HG02884 (cell line): ENCODE measurements around the gene DMRTC1.
"Not testable (repeated sequence)": the region's sequence is repeated elsewhere in the genome, so short reads cannot be mapped to it uniquely, and the experiment has no call there.

ENCODE experiments used
- ATAC-seq: cut with Tn5 transposase; IDR thresholded peaks from one replicate; pipeline ENCODE4 v1.9.1; 2021; ENCODE audit warnings: mild to moderate bottlenecking, moderate library complexity; ENCODE audit not compliant: unreplicated experiment

DMRTC1 gene, protein sequence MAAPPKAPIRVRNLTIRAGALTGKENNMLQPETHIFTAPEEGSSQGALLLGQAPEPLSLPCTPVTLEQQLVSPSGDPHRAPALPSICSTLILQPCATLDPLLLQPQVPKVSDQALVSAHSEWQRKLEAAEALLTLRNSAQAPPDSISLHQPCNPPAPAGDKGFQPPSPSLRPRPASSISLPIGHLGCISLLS

DNA sequence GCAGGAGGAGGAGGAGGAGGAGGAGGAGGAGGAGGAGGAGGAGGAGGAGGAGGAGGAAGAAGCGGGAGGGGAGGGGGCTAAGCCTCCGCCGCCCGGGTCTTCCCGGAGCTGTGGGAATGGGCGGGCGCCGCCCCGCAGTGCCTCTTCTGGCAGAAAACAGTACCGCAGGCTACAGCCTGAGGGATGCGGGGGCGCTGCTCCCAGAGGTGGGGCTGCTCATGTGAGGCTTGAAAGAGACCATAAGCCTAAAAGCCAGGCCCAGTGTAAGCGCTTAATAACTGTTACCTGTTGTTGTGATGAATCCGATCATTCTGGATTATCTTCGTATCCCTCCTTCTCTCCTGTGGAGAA lies at the start of gene DMRTC1:
DMRTC1 (minus strand) TSS at position 19 of the 351 bp plus-strand sequence. CDS start 68,143 bp downstream, outside the sequence.
- ATAC-seq = peak; percentile 77

DNA sequence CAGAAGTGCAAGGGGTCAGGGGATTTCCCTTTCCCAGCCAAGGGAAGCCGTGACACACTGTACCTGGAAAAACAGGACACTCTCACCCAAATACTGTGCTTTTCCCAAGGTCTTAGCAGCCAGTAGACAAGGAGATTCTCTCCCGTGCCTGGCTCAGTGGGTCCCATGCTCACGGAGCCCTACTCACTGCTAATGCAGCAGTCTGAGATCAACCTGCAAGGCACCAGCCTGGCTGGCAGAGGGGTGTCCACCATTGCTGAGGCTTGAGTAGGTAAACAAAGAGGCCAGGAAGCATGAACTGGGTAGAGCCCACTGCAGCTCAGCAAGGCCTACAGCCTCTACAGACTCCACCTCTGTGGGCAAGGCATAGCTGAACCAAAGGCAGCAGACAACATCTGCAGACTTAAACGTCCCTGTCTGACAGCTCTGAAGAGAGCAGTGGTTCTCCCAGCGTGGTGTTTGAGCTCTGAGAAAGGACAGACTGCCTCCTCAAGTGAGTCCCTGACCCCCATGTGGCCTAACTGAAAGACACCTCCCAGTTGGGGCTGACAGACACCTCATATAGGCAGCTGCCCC lies 37.3 kb upstream of the DMRTC1 start:
- not testable (repeated sequence) for ATAC-seq

DNA sequence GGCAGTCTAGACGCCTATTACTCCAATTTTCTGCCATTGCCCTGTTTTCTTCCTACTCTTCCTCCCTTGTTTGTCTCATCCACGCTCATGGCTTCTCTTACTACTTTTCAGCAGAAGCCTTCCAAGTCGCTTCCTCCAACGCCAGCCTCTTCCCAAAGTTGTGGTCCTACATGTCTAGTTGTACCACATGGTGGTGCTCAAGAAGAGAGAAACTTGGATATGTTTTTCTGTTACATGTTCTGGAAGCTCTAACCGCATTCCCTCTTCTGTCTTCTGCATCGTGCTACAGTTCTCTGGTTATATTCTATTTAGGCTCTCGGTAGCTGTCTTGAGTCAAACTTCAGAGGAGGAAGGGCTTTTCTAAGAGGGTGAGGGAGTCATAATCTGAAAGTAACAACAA lies 31.2 kb upstream of the DMRTC1 start:
- not testable (repeated sequence) for ATAC-seq

DNA sequence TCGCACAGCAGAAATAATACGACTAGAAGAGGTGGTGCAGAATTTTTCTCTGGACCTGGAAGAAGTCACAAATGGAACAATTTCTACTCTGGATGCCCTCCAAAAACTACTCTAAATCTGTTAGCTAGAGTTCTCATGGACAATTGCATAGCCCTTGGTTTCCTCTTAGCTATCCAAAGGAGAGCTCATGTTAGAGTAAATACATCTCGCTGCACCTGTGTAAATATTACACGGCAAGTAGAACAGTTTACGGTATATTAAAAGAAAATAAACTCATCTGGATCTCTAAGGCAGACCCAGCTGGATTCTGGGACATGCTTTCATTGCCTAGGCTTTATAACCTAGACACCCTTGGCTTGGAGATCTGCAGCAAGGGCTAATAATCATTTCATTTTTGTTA lies 28.2 kb upstream of the DMRTC1 start:
- ATAC-seq = not testable (repeated sequence)

DNA sequence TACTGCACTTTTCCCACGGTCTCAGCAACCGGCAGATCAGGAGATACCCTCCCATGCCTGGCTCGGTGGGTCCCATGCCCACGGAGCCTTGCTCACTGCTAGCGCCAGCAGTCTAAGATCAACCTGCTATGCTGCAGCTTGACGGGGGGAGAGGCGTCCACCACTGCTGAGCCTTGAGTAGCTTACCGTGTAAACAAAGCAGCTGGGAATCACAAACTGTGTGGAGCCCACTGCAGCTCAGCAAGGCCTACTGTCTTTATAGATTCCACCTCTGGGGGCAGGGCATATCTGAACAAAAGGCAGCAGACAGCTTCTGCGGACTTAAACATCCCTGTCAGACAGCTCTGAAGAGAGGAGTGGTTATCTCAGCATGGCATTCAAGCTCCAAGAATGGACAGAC lies 16.3 kb upstream of the DMRTC1 start:
- not testable (repeated sequence) for ATAC-seq

DNA sequence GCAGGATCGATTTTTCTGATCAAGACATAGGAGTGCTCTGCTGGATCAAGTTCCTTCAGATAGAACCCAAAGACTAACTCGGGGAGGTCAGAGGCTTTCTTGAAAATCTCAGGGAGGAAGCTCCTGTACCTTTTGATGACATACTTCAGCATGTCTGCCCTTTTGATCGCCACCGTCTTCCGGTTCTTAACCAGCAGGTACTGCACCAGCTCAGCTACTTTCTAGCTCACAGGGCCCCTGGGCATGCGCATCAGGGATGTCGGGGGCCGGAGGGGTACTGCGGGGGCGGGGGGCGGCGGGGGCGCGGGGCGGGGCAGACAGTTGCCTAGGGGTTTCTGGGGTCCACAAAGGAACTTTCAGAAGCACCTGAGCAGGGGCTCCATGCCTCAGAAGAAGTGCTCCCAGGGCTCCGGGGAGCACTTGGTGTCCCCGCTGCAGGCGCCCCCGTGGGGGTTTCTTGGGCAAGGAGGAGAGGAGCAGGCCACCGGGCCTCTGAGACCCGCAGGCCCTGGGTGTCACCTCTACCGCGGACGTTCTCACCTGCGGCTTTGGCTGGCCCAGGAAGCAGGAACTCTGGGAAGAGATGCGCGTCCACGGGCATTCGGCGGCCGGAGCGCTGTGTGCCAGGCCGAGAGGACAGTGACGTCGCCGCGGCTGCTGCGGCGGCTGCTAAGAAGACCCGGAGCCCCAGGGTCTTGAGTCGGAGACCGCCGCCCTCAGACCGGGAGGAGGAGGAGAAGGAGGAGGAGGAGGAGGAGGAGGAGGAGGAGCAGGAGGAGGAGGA lies 410 bp downstream of the DMRTC1 start:
- peak; percentile 75 for ATAC-seq

DNA sequence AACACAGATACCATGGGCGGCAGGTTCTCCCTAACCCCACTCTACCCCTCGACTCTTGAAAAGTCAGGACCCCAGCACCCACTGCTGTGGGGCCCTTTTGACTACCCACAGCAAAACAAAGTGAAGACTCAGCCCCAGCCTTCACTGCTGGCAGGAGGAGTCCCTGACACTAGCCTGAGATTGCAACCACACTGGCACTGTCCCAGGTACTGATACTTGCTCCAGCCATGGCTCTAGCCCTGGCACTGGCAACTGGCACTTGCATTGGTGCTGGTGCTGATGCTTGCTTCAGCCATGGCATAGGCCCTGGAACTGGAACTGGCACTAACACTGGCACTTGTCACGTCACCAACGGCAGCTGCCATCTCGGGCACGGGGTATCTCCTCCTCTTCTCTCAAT lies 1.4 kb downstream of the DMRTC1 start:
- ATAC-seq = not testable (repeated sequence)

DNA sequence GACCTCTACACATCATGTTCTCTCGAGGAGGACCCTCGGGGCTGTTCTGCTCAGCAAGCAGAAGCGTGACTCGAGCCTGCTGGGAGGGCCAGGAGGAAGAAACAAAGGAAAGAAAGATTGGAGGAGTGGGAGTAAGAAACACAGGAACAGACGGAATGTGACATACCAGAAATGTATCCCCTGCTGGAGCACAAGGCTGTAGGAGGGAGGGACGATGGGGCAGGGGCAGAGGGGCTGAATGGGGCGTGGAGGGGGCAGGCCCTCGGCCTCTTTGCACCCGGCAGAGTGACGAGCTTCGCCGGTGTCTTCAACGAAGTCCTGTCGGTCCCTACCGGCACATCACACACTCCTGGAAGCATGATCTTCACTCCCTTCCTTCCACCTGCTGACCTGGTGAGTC lies 5.7 kb downstream of the DMRTC1 start, which contains the start of gene FAM236A:
FAM236A (plus strand) TSS at position 301 of the 400 bp plus-strand sequence; CDS start at position 358, 57 bp downstream.
- not testable (repeated sequence) for ATAC-seq

DNA sequence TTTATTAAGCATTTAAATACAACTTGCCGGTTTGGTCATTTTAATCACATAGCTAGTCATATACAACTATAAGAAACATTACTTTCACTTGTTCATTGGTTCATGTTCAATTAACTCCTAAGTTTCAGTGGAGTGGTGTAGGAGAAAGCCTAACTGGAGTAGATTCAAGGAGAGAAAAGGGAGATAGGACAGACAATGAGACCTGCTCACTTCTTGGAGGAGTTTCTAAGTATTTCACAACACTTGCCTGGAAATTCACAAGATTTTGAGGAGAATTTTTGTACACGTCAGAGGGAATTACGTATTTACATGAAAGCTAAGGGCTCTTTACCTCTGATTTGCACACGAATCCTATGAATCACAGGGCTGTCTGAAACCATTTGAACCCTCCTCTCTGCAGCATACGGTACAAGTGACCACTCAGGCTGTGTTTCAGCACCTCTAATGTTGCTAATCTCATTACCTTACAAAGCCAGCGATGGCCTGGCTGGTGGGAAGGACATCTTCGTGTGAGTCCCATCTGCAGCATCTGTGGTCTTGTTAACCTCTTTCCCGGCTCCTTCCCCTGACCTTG lies 6.7 kb downstream of the DMRTC1 start:
- not testable (repeated sequence) for ATAC-seq

DNA sequence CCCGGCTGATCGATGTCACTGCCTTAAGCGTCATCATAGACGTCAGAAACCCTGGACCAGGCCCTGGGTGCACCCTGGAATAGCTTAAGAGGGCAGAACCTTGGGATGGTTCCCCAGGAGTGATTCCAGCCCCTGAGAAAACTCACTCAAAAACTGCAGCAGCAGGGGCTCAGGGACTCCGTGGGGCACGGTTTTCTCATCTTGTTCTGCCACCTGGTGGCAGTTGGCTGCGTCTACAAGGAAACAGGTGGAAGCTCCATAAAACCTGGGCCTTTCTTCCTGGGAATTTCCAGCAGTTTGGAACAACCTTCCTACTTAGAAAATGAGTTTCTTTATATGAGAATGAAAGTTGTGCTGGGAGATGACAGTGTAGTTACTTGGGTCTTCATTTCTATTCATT lies 7.2 kb downstream of the DMRTC1 start:
- ATAC-seq = not testable (repeated sequence)

DNA sequence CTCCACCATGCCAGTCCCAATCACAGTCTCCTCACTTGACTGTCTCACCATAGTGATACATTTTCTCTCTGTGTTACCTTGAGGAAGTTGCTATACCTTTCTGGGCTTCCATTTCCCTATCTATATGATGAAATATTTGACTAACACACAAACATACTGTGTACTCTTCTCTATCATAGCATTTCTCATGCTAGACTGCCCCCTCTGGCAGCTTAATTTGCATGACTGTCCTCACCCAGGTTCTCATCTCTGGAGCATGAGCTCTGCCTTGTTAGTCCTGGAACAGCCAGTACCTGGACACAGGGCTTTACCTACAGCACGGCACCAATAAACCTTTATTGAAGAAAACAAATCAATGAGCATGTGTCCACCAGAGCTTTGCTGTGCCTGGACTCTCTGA lies 11.4 kb downstream of the DMRTC1 start:
- ATAC-seq = not testable (repeated sequence)

DNA sequence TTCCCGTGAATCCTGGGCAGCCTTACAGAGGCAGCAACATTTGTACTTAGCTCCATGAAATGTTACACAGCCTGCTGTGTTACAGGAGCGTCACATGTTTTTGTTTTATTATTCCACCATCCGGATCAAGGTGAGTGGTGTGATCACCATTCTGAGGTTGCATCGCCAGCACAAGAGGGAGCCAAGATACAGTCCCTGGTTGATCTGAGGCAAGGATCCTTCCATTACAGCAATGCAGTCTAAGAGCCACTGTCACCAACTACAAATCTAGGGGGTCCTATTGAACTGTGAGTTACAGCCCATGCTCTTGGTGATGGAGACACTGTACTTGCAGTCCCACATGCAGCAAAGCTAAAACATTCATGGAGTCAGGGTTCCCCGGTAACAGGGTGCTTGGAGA lies 27.5 kb downstream of the DMRTC1 start:
- ATAC-seq = not testable (repeated sequence)

DNA sequence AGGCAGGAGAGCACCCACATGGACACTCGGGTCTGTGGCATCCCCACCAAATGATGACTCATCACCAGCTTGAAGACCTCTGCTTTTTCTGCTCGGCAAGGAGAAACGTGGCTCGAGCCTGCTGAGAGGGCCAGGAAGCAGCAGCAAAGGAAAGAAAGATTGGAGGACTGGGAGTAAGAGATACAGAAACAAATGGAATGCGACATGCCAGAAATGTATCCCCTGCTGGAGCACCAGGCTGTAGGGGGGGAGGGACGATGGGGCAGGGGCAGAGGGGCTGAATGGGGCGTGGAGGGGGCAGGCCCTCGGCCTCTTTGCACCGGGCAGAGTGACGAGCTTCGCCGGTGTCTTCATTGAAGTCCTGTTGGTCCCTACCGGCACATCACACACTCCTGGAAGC lies 31.3 kb downstream of the DMRTC1 start, which contains the start of gene FAM236C:
FAM236C (plus strand) TSS at position 301 of the 400 bp plus-strand sequence. CDS start 100 bp downstream, outside the sequence.
- ATAC-seq = not testable (repeated sequence)

DNA sequence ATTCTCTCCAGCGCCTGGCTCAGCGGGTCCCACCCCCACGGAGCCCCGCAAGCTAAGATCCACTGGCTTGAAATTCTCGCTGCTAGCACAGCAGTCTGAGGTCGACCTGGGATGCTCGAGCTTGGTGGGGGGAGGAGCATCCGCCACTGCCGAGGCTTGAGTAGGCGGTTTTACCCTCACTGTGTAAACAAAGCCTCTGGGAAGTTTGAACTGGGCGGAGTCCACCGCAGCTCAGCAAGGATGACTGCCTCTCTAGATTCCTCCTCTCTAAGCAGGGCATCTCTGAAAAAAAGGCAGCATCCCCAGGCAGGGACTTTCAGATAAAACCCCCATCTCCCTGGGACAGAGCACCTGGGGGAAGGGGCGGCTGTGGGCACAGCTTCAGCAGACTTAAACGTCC lies 53.9 kb downstream of the DMRTC1 start:
- ATAC-seq = not testable (repeated sequence)

DNA sequence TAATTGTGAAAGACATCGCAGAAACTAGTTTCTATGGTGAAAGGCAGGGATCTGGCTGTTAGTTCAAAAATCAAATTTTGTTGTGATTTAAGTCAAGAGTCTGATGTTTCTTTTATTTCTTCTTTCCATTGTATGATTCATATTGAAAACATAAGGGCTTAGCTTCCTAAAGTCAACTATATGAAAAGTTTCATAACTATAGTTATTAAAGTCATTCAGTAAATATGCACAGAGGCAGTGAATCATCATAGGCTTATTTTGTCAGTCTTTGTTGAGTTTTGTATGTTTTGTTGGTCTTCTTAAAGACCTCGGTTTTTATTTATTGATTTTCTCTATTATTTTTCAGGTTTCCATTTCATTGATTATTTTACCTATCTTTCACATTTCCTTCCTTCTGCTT lies 60.7 kb downstream of the DMRTC1 start:
- ATAC-seq = not testable (repeated sequence)

DNA sequence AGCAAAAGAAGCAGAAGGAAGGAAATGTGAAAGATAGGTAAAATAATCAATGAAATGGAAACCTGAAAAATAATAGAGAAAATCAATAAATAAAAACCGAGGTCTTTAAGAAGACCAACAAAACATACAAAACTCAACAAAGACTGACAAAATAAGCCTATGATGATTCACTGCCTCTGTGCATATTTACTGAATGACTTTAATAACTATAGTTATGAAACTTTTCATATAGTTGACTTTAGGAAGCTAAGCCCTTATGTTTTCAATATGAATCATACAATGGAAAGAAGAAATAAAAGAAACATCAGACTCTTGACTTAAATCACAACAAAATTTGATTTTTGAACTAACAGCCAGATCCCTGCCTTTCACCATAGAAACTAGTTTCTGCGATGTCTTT lies 106.1 kb downstream of the DMRTC1 start:
- not testable (repeated sequence) for ATAC-seq

DNA sequence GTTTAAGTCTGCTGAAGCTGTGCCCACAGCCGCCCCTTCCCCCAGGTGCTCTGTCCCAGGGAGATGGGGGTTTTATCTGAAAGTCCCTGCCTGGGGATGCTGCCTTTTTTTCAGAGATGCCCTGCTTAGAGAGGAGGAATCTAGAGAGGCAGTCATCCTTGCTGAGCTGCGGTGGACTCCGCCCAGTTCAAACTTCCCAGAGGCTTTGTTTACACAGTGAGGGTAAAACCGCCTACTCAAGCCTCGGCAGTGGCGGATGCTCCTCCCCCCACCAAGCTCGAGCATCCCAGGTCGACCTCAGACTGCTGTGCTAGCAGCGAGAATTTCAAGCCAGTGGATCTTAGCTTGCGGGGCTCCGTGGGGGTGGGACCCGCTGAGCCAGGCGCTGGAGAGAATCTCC lies 112.9 kb downstream of the DMRTC1 start:
- not testable (repeated sequence) for ATAC-seq
